Measurements from ENCODE around the gene ADCY7.
A peak's percentile ranks its signal among the peaks of the same experiment; 100 is the strongest.

Gene ADCY7

DNA sequence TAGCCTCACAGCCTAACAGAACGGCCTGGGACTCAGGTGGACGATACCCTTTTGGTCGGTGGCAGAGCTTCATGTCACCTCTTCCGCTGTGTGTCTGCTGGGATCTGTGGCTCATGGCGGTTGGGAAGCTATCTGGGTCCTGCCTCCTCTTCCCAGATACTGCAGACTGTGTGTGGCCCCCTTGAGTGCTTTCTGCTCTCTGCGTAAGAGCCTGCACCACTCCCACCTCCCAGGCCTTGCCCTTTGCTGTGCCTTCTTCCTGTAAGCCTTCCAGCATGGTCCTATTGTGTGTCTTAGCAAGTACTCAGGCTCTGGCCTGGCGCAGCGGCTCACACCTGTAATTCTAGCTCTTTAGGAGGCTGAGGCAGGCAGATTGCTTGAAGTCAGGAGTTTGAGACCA, 17.5 kb upstream of the ADCY7 start:
- no peak overlapping the region for H3K4me3 ChIP-seq (ENCODE audit: control insufficient read depth in 1 of 7, extremely low read depth in 1 of 7, insufficient read depth in 4 of 7, low read depth in 2 of 7, low read length in 6 of 7)
- no peaks in the 10 kb centered on the region for H3K27me3 ChIP-seq (replicated peaks in 2 of 5; ENCODE audit: control insufficient read depth in 4 of 5, insufficient read depth in 5 of 5, low read length in 4 of 5)
- H3K36me3 ChIP-seq (ENCODE audit: control insufficient read depth in 4 of 4, insufficient read depth in 4 of 4, low read length in 3 of 4), result peaks cover 0 to 7% (median 0%) of the 10 kb centered on the region in 4 experiments
- ChIA-PET POLR2A (no interaction called here), CTCF (interaction anchor here (1.0 to 1.6 kb wide), 5 partner anchors 10 to 62 kb away, joined by 3 to 6 read pairs (median 4); no protein-coding TSS in a partner anchor)
- WGBS (ENCODE audit: insufficient coverage), result 95% methylated on average over 8 of the region's 8 CpGs
- no peaks in the 10 kb centered on the region for H3K9me3 ChIP-seq (ENCODE audit: control extremely low read depth in 1 of 5, control insufficient read depth in 4 of 5, insufficient read depth in 2 of 5, low read depth in 1 of 5, low read length in 4 of 5)
- H3K4me1 ChIP-seq (ENCODE audit: control extremely low read depth in 1 of 4, control insufficient read depth in 4 of 4, insufficient read depth in 4 of 4, low read length in 3 of 4), result peaks cover 0 to 53% (median 21%) of the 10 kb centered on the region in 4 experiments
- H3K27ac ChIP-seq (ENCODE audit: insufficient read depth in 1 of 2, low read depth in 1 of 2, low read length in 2 of 2, poor library complexity in 1 of 2, severe bottlenecking in 2 of 2), result no peak overlapping the region
- DNase-seq, result no peak

DNA sequence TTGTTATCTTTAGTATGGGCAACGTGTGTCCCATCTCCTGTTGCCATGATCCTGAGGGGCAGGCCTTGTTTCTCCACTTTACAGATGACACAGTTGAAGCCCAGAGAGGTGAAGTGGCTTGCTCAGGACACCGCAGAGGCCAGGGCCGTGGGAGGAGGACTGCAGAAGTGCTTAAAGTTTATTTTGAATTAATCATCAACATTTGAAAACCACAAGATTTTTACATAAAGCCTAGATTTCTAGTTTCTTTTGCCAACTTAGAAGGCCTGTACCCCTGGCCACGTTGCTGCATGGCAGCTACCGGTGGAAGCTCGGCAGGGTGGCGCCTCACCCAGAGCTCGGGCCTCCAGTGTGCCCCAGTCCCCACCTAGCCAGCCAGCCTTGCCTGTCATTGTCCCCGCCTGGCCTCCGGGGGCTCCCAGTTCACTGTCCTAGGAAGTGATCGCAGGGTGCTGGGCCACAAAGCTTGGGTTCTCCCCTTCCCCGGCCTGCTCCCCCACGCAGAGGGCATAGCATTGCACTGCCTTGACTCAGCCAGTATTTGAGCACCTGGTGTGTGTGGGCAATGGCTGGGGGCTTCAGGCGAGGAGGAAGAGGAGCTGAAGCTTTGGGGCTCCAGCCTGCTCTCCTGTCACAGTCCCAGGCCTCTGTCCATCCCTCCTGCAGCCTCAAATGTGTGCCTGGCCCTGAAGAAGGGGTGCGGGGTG, 14.8 kb upstream of the ADCY7 start:
- Histone ChIP-seq H3K9me3 (ENCODE audit: control extremely low read depth in 1 of 5, control insufficient read depth in 4 of 5, insufficient read depth in 2 of 5, low read depth in 1 of 5, low read length in 4 of 5) (no peaks in the 10 kb centered on the region), H3K36me3 (ENCODE audit: control insufficient read depth in 4 of 4, insufficient read depth in 4 of 4, low read length in 3 of 4) (peaks cover 0 to 7% (median 0%) of the 10 kb centered on the region in 4 experiments), H3K4me1 (ENCODE audit: control extremely low read depth in 1 of 4, control insufficient read depth in 4 of 4, insufficient read depth in 4 of 4, low read length in 3 of 4) (peaks cover 0 to 47% (median 9%) of the 10 kb centered on the region in 4 experiments), H3K4me3 (ENCODE audit: control insufficient read depth in 1 of 7, extremely low read depth in 1 of 7, insufficient read depth in 4 of 7, low read depth in 2 of 7, low read length in 6 of 7) (no peak overlapping the region), H3K27me3 (replicated peaks in 2 of 5; ENCODE audit: control insufficient read depth in 4 of 5, insufficient read depth in 5 of 5, low read length in 4 of 5) (no peaks in the 10 kb centered on the region), H3K27ac (ENCODE audit: insufficient read depth in 1 of 2, low read depth in 1 of 2, low read length in 2 of 2, poor library complexity in 1 of 2, severe bottlenecking in 2 of 2) (no peak overlapping the region)
- 96% methylated on average over 13 of the region's 15 CpGs for WGBS (ENCODE audit: insufficient coverage)
- ChIA-PET POLR2A (no interaction called here), CTCF (interaction anchor here (0.6 to 1.8 kb wide), 11 partner anchors 9 to 728 kb away, joined by 3 to 6 read pairs (median 3); no protein-coding TSS in a partner anchor)
- no peak for DNase-seq

DNA sequence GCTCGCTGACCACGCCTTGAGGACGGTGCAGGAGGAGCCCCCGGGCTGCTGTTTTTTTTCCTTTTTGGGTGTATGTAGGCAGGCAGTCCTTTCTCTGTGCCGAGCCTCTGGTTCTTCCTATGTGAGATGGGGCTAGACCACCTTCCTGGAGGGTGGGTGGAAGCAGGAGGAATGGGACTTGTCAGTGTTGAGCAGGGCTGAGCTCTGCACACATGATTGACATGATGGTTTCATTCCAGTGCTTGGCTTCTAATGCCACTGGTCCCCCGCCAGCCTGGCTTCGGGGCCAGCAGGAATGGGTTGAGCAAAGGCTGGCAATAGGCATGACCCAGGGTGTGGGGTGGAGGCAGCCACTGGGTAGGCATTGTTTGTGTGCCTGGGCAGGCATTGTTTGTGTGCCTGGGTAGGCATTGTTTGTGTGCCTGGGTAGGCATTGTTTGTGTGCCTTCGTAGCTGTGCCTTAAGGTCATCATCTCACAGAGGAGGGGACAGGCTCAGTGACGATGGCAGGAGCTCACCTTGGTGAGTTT, 14.2 kb upstream of the ADCY7 start:
- no peak overlapping the region for H3K4me3 ChIP-seq (ENCODE audit: control insufficient read depth in 1 of 7, extremely low read depth in 1 of 7, insufficient read depth in 4 of 7, low read depth in 2 of 7, low read length in 6 of 7)
- WGBS (ENCODE audit: insufficient coverage), result 100% methylated on average over 9 of the region's 9 CpGs
- DNase-seq, result no peak
- peaks cover 0 to 41% (median 3%) of the 10 kb centered on the region in 4 experiments for H3K4me1 ChIP-seq (ENCODE audit: control extremely low read depth in 1 of 4, control insufficient read depth in 4 of 4, insufficient read depth in 4 of 4, low read length in 3 of 4)
- no peak overlapping the region for H3K27ac ChIP-seq (ENCODE audit: insufficient read depth in 1 of 2, low read depth in 1 of 2, low read length in 2 of 2, poor library complexity in 1 of 2, severe bottlenecking in 2 of 2)
- H3K36me3 ChIP-seq (ENCODE audit: control insufficient read depth in 4 of 4, insufficient read depth in 4 of 4, low read length in 3 of 4), result peaks cover 0 to 7% (median 0%) of the 10 kb centered on the region in 4 experiments
- H3K27me3 ChIP-seq (replicated peaks in 2 of 5; ENCODE audit: control insufficient read depth in 4 of 5, insufficient read depth in 5 of 5, low read length in 4 of 5), result no peaks in the 10 kb centered on the region
- POLR2A ChIA-PET, result no interaction called here
- H3K9me3 ChIP-seq (ENCODE audit: control extremely low read depth in 1 of 5, control insufficient read depth in 4 of 5, insufficient read depth in 2 of 5, low read depth in 1 of 5, low read length in 4 of 5), result no peaks in the 10 kb centered on the region
- CTCF ChIA-PET, result interaction anchor here (0.8 to 1.8 kb wide), 6 partner anchors 12 to 45 kb away, joined by 3 to 5 read pairs (median 3); no protein-coding TSS in a partner anchor

DNA sequence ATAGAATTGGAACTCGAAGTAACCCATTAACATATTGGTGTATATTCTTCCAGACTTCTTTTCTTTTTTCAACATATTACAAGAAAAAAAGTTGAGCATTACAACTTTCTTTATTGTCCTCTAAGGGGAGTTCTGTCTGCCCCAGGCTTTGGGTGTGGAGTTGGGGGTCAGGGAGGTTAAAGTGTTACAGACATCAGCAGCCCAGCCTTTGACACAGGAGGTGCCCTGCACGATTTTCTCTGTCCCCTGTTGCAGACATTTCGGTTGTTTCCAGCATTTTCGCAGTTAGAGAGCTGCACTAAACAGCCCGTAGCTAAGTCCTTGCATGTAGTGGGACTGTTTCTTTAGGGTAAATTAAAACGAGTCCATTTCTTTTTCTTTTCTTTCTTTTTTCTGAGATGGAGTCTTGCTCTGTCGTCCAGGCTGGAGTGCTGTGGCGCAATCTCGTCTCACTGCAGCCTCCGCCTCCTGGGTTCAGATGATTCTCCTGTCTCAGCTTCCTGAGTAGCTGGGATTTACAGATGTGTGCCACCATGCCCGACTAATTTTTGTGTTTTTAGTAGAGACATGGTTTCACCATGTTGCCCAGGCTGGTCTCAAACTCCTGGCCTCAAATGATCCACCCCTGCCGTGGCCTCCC, 13.4 kb upstream of the ADCY7 start:
- CTCF ChIA-PET, result interaction anchor here (0.8 to 1.8 kb wide), 4 partner anchors 13 to 38 kb away, joined by 3 to 5 read pairs (median 3); no protein-coding TSS in a partner anchor
- 98% methylated on average over 9 of the region's 12 CpGs for whole genome bisulfite sequencing (ENCODE audit: insufficient coverage)
- H3K4me3 ChIP-seq (ENCODE audit: control insufficient read depth in 1 of 7, extremely low read depth in 1 of 7, insufficient read depth in 4 of 7, low read depth in 2 of 7, low read length in 6 of 7), result no peak overlapping the region

DNA sequence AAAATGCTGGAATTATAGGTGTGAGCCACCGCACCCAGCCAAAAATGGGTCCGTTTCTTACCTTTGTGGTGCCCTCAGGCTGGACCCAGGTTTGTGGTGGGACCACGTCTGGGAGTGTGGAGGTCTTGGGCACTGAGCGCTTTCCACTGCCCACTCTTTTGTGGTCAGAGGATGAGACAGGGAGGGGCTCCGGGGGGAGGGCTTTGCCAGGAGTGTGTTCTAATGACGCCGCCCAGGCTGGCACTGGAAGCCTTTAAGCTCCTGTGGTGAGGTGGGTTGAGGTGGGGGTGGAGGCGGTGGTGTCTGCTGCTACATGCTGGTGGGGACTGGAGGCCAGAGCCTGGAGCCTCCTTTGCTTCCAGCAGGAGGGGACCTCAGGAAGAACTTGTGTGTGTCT, 12.8 kb upstream of the ADCY7 start:
- 100% methylated on average over 4 of the region's 8 CpGs for WGBS (ENCODE audit: insufficient coverage)
- Histone ChIP-seq H3K9me3 (ENCODE audit: control extremely low read depth in 1 of 5, control insufficient read depth in 4 of 5, insufficient read depth in 2 of 5, low read depth in 1 of 5, low read length in 4 of 5) (no peaks in the 10 kb centered on the region), H3K4me3 (ENCODE audit: control insufficient read depth in 1 of 7, extremely low read depth in 1 of 7, insufficient read depth in 4 of 7, low read depth in 2 of 7, low read length in 6 of 7) (no peak overlapping the region), H3K27me3 (replicated peaks in 2 of 5; ENCODE audit: control insufficient read depth in 4 of 5, insufficient read depth in 5 of 5, low read length in 4 of 5) (no peaks in the 10 kb centered on the region), H3K4me1 (ENCODE audit: control extremely low read depth in 1 of 4, control insufficient read depth in 4 of 4, insufficient read depth in 4 of 4, low read length in 3 of 4) (peaks cover 0 to 28% (median 0%) of the 10 kb centered on the region in 4 experiments), H3K27ac (ENCODE audit: insufficient read depth in 1 of 2, low read depth in 1 of 2, low read length in 2 of 2, poor library complexity in 1 of 2, severe bottlenecking in 2 of 2) (peak overlapping the region in 1 of 2 experiments; percentile 29), H3K36me3 (ENCODE audit: control insufficient read depth in 4 of 4, insufficient read depth in 4 of 4, low read length in 3 of 4) (peaks cover 0 to 7% (median 0%) of the 10 kb centered on the region in 4 experiments)
- CTCF ChIA-PET, result interaction anchor here (1.8 kb wide), 1 partner anchor 20 kb away, joined by 3 read pairs; no protein-coding TSS in a partner anchor
- DNase-seq, result no peak
- POLR2A ChIA-PET, result no interaction called here

More for the DNA sequence above, 13.4 kb upstream of the ADCY7 start:
- H3K9me3 ChIP-seq (ENCODE audit: control extremely low read depth in 1 of 5, control insufficient read depth in 4 of 5, insufficient read depth in 2 of 5, low read depth in 1 of 5, low read length in 4 of 5), result no peaks in the 10 kb centered on the region
- no peak overlapping the region for H3K27ac ChIP-seq (ENCODE audit: insufficient read depth in 1 of 2, low read depth in 1 of 2, low read length in 2 of 2, poor library complexity in 1 of 2, severe bottlenecking in 2 of 2)
- peaks cover 0 to 7% (median 0%) of the 10 kb centered on the region in 4 experiments for H3K36me3 ChIP-seq (ENCODE audit: control insufficient read depth in 4 of 4, insufficient read depth in 4 of 4, low read length in 3 of 4)
- no peaks in the 10 kb centered on the region for H3K27me3 ChIP-seq (replicated peaks in 2 of 5; ENCODE audit: control insufficient read depth in 4 of 5, insufficient read depth in 5 of 5, low read length in 4 of 5)
- peaks cover 0 to 33% (median 2%) of the 10 kb centered on the region in 4 experiments for H3K4me1 ChIP-seq (ENCODE audit: control extremely low read depth in 1 of 4, control insufficient read depth in 4 of 4, insufficient read depth in 4 of 4, low read length in 3 of 4)
- POLR2A ChIA-PET, result no interaction called here
- DNase-seq, result no peak

DNA sequence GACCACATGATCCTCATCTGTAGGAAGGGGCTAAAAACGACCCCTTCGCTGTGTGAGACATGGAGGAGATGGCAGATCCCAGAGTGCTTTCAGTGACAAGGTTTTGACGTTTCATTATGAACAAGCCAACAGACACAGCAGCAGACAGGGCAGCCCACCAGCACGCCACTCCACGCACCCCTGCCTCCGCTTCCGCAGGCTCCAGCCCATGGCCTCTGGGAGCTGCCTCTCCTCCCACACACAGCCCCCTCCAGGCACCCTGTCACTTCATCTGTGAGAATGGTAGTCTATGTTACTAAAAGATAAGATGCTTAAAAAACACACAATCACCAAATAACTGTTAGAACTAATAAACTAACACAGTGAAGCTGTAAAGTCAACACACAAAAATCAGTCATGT, 12.3 kb upstream of the ADCY7 start:
- Histone ChIP-seq H3K4me1 (ENCODE audit: control extremely low read depth in 1 of 4, control insufficient read depth in 4 of 4, insufficient read depth in 4 of 4, low read length in 3 of 4) (peaks cover 0 to 26% (median under 1%) of the 10 kb centered on the region in 4 experiments), H3K36me3 (ENCODE audit: control insufficient read depth in 4 of 4, insufficient read depth in 4 of 4, low read length in 3 of 4) (peaks cover 0 to 3% (median 0%) of the 10 kb centered on the region in 4 experiments), H3K4me3 (ENCODE audit: control insufficient read depth in 1 of 7, extremely low read depth in 1 of 7, insufficient read depth in 4 of 7, low read depth in 2 of 7, low read length in 6 of 7) (no peak overlapping the region), H3K27me3 (replicated peaks in 2 of 5; ENCODE audit: control insufficient read depth in 4 of 5, insufficient read depth in 5 of 5, low read length in 4 of 5) (no peaks in the 10 kb centered on the region), H3K27ac (ENCODE audit: insufficient read depth in 1 of 2, low read depth in 1 of 2, low read length in 2 of 2, poor library complexity in 1 of 2, severe bottlenecking in 2 of 2) (peak overlapping the region in 1 of 2 experiments; percentile 29), H3K9me3 (ENCODE audit: control extremely low read depth in 1 of 5, control insufficient read depth in 4 of 5, insufficient read depth in 2 of 5, low read depth in 1 of 5, low read length in 4 of 5) (no peaks in the 10 kb centered on the region)
- DNase-seq, result no peak
- ChIA-PET CTCF (interaction anchor here (1.0 to 1.1 kb wide), 3 partner anchors 15 to 24 kb away, joined by 3 to 4 read pairs (median 3); no protein-coding TSS in a partner anchor), POLR2A (interaction anchor here (1.2 kb wide), 1 partner anchor 20 kb away, joined by 4 read pairs; no protein-coding TSS in a partner anchor)
- 94% methylated on average over 3 of the region's 7 CpGs for WGBS (ENCODE audit: insufficient coverage)

All from common myeloid progenitor, CD34-positive (primary cell).